ENCODE measurements around the gene ZSWIM6. TPM values are rescaled to one million over a fixed set of nuclear protein-coding genes. Genes with fewer than 3 reads are reported as not detected.

Gene ZSWIM6
- polyA plus RNA-seq, 1 experiment = 11.1 TPM

GRCh38 chr5:61349935-61350334 lies 17.9 kb downstream of the ZSWIM6 start:
- CTCF ChIA-PET = no interaction called here
- no peak for TF ChIP-seq CTCF (IDR thresholded peaks at IDR 0.05; ENCODE audit: insufficient read depth, low read depth, low read length)
- POLR2A ChIA-PET = no interaction called here
- Histone ChIP-seq H3K36me3 (ENCODE audit: control insufficient read depth, insufficient read depth, low read length) (no peaks in the 10 kb centered on the region), H3K4me3 (ENCODE audit: low read depth, low read length) (no peak overlapping the region), H3K27me3 (ENCODE audit: control insufficient read depth, insufficient read depth, low read length) (no peaks in the 10 kb centered on the region)
- no peak for DNase-seq (ENCODE audit: low read depth)

GRCh38 chr5:61350535-61350934 lies 18.5 kb downstream of the ZSWIM6 start:
- CTCF ChIA-PET = no interaction called here
- Histone ChIP-seq H3K4me3 (ENCODE audit: low read depth, low read length) (no peak overlapping the region), H3K27me3 (ENCODE audit: control insufficient read depth, insufficient read depth, low read length) (no peaks in the 10 kb centered on the region), H3K36me3 (ENCODE audit: control insufficient read depth, insufficient read depth, low read length) (no peaks in the 10 kb centered on the region)
- no peak for TF ChIP-seq CTCF (IDR thresholded peaks at IDR 0.05; ENCODE audit: insufficient read depth, low read depth, low read length)
- DNase-seq (ENCODE audit: low read depth) = no peak
- POLR2A ChIA-PET = no interaction called here

GRCh38 chr5:61351733-61352132 lies 19.7 kb downstream of the ZSWIM6 start:
- ChIA-PET CTCF (interaction anchor here (0.6 kb wide), 1 partner anchor 670 kb away, joined by 3 read pairs; no protein-coding TSS in a partner anchor), POLR2A (no interaction called here)
- no peak for DNase-seq (ENCODE audit: low read depth)
- no peak for TF ChIP-seq CTCF (IDR thresholded peaks at IDR 0.05; ENCODE audit: insufficient read depth, low read depth, low read length)
- Histone ChIP-seq H3K27me3 (ENCODE audit: control insufficient read depth, insufficient read depth, low read length) (no peaks in the 10 kb centered on the region), H3K4me3 (ENCODE audit: low read depth, low read length) (no peak overlapping the region), H3K36me3 (ENCODE audit: control insufficient read depth, insufficient read depth, low read length) (no peaks in the 10 kb centered on the region)

- DNase-seq (ENCODE audit: low read depth) = no peak
- no peak for TF ChIP-seq CTCF (IDR thresholded peaks at IDR 0.05; ENCODE audit: insufficient read depth, low read depth, low read length)
- ChIA-PET POLR2A (no interaction called here), CTCF (interaction anchor here (0.6 kb wide), 1 partner anchor 671 kb away, joined by 3 read pairs; no protein-coding TSS in a partner anchor)
- no peak overlapping the region for H3K4me3 ChIP-seq (ENCODE audit: low read depth, low read length)
- no peaks in the 10 kb centered on the region for H3K36me3 ChIP-seq (ENCODE audit: control insufficient read depth, insufficient read depth, low read length)
- no peaks in the 10 kb centered on the region for H3K27me3 ChIP-seq (ENCODE audit: control insufficient read depth, insufficient read depth, low read length)
Measured at GRCh38 chr5:61352180-61352579, 20.1 kb downstream of the ZSWIM6 start.

- ChIA-PET CTCF (interaction anchor here (1.1 kb wide), 1 partner anchor 306 kb away, joined by 4 read pairs; no protein-coding TSS in a partner anchor), POLR2A (no interaction called here)
- DNase-seq (ENCODE audit: low read depth) = no peak
- no peaks in the 10 kb centered on the region for H3K27me3 ChIP-seq (ENCODE audit: control insufficient read depth, insufficient read depth, low read length)
- TF ChIP-seq CTCF (IDR thresholded peaks at IDR 0.05; ENCODE audit: insufficient read depth, low read depth, low read length) = no peak
- no peak overlapping the region for H3K4me3 ChIP-seq (ENCODE audit: low read depth, low read length)
- no peaks in the 10 kb centered on the region for H3K36me3 ChIP-seq (ENCODE audit: control insufficient read depth, insufficient read depth, low read length)
Measured at GRCh38 chr5:61352612-61353156, 20.6 kb downstream of the ZSWIM6 start.

Measured in BJ (cell line).